OCI-LY7 (cell line): ENCODE measurements around the gene P2RY4. TPM values are rescaled to one million over a fixed set of nuclear protein-coding genes. Genes with fewer than 3 reads are reported as not detected.

Experiments used
- BruUV-seq: library from RNA; stranded (reverse); fragments of 400-500 nt; replicated peaks from 2 replicates; lab custom pipeline; 2021; lab: Mats Ljungman, UMichigan
- CTCF ChIA-PET: fragments of 300-600 bp; sonication (Branson Sonifier 250); formaldehyde crosslinking; loops from one replicate; lab custom pipeline; 2022; ENCODE audit warnings: antibody characterized with exemption; ENCODE audit not compliant: unreplicated experiment; lab: Charles Lee
- POLR2A ChIA-PET: fragments of 300-600 bp; sonication (Branson Sonifier 250); formaldehyde crosslinking; loops from one replicate; lab custom pipeline; 2022; ENCODE audit warnings: antibody characterized with exemption; lab: Charles Lee
- DNase-seq: peaks from one replicate; pipeline ENCODE4 v3.0.0-alpha.2; 2015; ENCODE audit warnings: low spot score
- H2AFZ ChIP-seq: fragments of 200-600 bp; sonication (generic), shearing (Covaris generic); 2 replicates; pipeline ENCODE4 v1.6.1; 2014; ENCODE audit warnings: mild to moderate bottlenecking, antibody characterized with exemption, low read length, moderate library complexity
- H3K27ac ChIP-seq: fragments of 200-600 bp; sonication (generic); 2 replicates; pipeline ENCODE4 v1.5.1; 2014; ENCODE audit warnings: mixed run types, low read depth, mild to moderate bottlenecking, moderate library complexity, low read length, inconsistent platforms; ENCODE audit not compliant: poor library complexity, severe bottlenecking
- H3K36me3 ChIP-seq: fragments of 200-600 bp; sonication (generic); 2 replicates; pipeline ENCODE4 v1.6.1; 2014; ENCODE audit warnings: mild to moderate bottlenecking, antibody characterized with exemption, low read length, moderate library complexity, mixed read lengths; ENCODE audit not compliant: insufficient read depth
- H3K4me1 ChIP-seq: fragments of 200-600 bp; sonication (generic); 2 replicates; pipeline ENCODE4 v1.5.1; 2014; ENCODE audit warnings: mild to moderate bottlenecking, low read length; ENCODE audit not compliant: insufficient read depth, poor library complexity, severe bottlenecking
- H3K4me2 ChIP-seq: fragments of 200-600 bp; sonication (generic); 2 replicates; pipeline ENCODE4 v1.6.1; 2014; ENCODE audit warnings: mild to moderate bottlenecking, low read length
- H3K4me3 ChIP-seq: fragments of 200-600 bp; sonication (generic); 2 replicates; pipeline ENCODE4 v1.5.1; 2014; ENCODE audit warnings: mild to moderate bottlenecking, low read depth, low read length; ENCODE audit not compliant: poor library complexity, severe bottlenecking
- H3K79me2 ChIP-seq: fragments of 200-600 bp; sonication (generic); 2 replicates; pipeline ENCODE4 v1.6.1; 2016; ENCODE audit warnings: low read depth, mild to moderate bottlenecking, low read length, moderate library complexity, mixed read lengths; ENCODE audit not compliant: insufficient read depth
- H3K9me2 ChIP-seq: fragments of 200-600 bp; sonication (generic); 2 replicates; pipeline ENCODE4 v1.6.1; 2016; ENCODE audit warnings: mild to moderate bottlenecking, low read length, mixed read lengths; ENCODE audit not compliant: insufficient read depth
- H3K9me3 ChIP-seq: fragments of 200-600 bp; sonication (generic); 2 replicates; pipeline ENCODE4 v1.6.1; 2014; ENCODE audit warnings: mild to moderate bottlenecking, mixed run types, low read length, mixed read lengths
- H4K20me1 ChIP-seq: fragments of 200-600 bp; sonication (generic); 2 replicates; pipeline ENCODE4 v1.6.1; 2014; ENCODE audit warnings: mild to moderate bottlenecking, antibody characterized with exemption, low read length, moderate library complexity, mixed read lengths; ENCODE audit not compliant: insufficient read depth
- CTCF ChIP-seq: fragments of 200-600 bp; sonication (generic); conservative IDR thresholded peaks from 2 replicates; pipeline ENCODE4 v1.5.1; 2014; ENCODE audit warnings: mild to moderate bottlenecking, antibody characterized with exemption, low read length, moderate library complexity, mixed read lengths
- EZH2phosphoT487 ChIP-seq: fragments of 200-600 bp; sonication (generic); IDR thresholded peaks from 2 replicates; pipeline ENCODE4 v1.6.1; 2018; ENCODE audit warnings: low read depth, borderline replicate concordance, mild to moderate bottlenecking, mixed run types, antibody characterized with exemption, low read length, moderate library complexity, mixed read lengths
- intact Hi-C: fragments of 100-400 bp; cut with micrococcal nuclease; formaldehyde crosslinking; loops from one replicate; pipeline ENCODE4 v1.10.0; 2022; ENCODE audit not compliant: unreplicated experiment
- total RNA-seq, 2 experiments: library from RNA; depleted of rRNA in 1 of 2; stranded (reverse); fragments of >200 nt in 1 of 2; shearing (Covaris generic) in 1 of 2; gene quantifications; 2 replicates each; pipeline ENCODE4 v1.2.3, GENCODE V29; 2014 to 2022

The P2RY4 gene
- total RNA-seq, 2 experiments from 2014 or later = 0.16 to 0.21 TPM

DNA sequence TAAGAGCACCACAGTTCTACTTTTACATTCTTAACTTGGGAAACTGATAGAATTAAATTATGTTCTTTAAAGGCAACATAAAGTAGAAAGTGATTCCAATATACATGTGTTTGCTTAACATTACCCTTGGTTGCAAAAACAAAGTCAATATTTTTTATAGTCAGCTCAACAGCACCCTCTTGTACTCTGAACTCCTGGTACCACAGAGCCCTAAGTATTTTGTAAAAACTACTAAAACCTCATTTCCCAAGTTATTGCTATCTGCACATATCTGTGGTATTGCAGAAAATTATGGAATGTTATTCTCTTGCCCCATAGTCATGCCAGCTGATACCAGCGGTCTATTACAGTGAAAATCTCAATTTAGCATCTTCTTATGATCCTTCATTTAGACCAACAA, 32.8 kb upstream of the P2RY4 start:
- Histone ChIP-seq H3K79me2 (peaks cover 43% of the 10 kb centered on the region), H2AFZ (no peak overlapping the region), H3K9me2 (no peaks in the 10 kb centered on the region), H3K9me3 (no peaks in the 10 kb centered on the region), H3K36me3 (peaks cover 55% of the 10 kb centered on the region), H3K27ac (no peak overlapping the region), H3K4me1 (peaks cover 25% of the 10 kb centered on the region), H3K4me3 (peak overlapping the region; percentile 90), H3K4me2 (peak overlapping the region; percentile 91), H4K20me1 (peaks cover 5% of the 10 kb centered on the region; the same call in 1 of the 2 replicates)
- no TSS peak for BruUV-seq
- POLR2A ChIA-PET = no interaction called here
- CTCF ChIA-PET = no interaction called here
- intact Hi-C loops = no loop called here
- no peak for DNase-seq
- TF ChIP-seq EZH2phosphoT487 (no peak), CTCF (no peak)

DNA sequence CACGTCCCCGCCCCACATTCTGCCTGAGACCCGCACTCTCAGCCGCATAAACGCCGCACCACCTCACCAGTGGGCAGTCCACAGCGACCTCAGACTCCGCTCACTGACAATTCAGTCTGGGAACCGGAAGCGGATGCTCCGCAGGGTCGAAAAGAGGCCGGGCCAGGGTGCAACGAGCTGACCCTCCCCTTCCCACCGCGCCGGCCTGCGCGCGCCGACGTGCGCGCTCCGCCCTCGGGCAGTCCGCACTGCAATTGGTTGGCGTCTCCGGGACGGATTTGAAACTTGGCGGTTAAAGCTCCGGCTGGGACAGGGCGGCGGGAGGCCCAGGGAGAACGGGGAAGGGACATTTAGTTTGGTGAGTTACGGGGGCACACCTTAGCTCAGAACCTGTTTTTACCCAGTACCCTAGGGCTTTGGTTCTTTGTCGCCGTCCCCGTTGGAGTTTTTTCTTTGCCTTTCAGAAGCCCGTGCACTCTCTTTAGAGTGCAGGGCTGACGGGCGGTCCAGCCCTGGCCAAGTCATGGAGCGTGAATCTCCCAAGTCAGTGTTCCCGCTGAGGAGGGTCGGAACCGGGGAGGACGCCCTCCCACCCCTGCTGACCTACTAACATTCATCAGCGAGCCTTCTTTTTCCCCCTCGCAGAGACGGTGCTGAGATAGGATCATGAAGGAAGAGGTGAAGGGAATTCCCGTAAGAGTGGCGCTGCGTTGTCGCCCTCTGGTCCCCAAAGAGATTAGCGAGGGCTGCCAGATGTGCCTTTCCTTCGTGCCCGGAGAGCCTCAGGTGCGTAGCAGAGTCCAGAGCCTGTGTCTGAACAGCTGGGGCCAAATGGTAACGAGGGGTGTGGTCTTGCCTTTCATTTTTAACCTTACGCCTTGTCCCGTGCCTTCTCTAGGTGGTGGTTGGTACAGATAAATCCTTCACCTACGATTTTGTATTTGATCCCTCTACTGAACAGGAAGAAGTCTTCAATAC, 30.1 kb upstream of the P2RY4 start, which contains the start of the genes KIF4A and PDZD11:
Gene KIF4A, plus strand, starts transcription at position 312 of the 978 bp plus-strand sequence. Its CDS starts 355 bp downstream, at position 667.
Gene PDZD11, minus strand, starts transcription at position 135 of the 978 bp plus-strand sequence. CDS start 586 bp downstream, outside the sequence.
- H3K4me1 ChIP-seq = peaks cover 25% of the 10 kb centered on the region
- H3K4me2 ChIP-seq = peak within 1 kb of the TSS; percentile 91
- peaks cover 5% of the 10 kb centered on the region; the same call in 1 of the 2 replicates for H4K20me1 ChIP-seq
- peak; percentile 84 for DNase-seq
- no peaks in the 10 kb centered on the region for H3K9me2 ChIP-seq
- peak within 1 kb of the TSS; percentile 76 for H3K27ac ChIP-seq
- H3K9me3 ChIP-seq = no peaks in the 10 kb centered on the region
- POLR2A ChIA-PET = interaction anchor here (0.7 to 1.4 kb wide), 3 partner anchors 11 to 157 kb away, joined by 3 to 4 read pairs (median 3); partner anchors contain the start of gene IGBP1
- H3K79me2 ChIP-seq = peaks cover 43% of the 10 kb centered on the region
- TF ChIP-seq EZH2phosphoT487 (no peak), CTCF (no peak)
- BruUV-seq = TSS peak; percentile 70
- intact Hi-C loops = no loop called here
- H3K4me3 ChIP-seq = peak within 1 kb of the TSS; percentile 90
- CTCF ChIA-PET = no interaction called here
- peaks cover 38% of the 10 kb centered on the region for H3K36me3 ChIP-seq
- peak within 1 kb of the TSS; percentile 76; the same call in 1 of the 2 replicates for H2AFZ ChIP-seq
